MCF 10A (cell line): ENCODE measurements around the gene PLD4. TPM values are rescaled to one million over a fixed set of nuclear protein-coding genes. Genes with fewer than 3 reads are reported as not detected.
"Not testable (repeated sequence)": the region's sequence is repeated elsewhere in the genome, so short reads cannot be mapped to it uniquely, and the experiment has no call there.

Experiments used
- BruUV-seq: library from RNA; stranded (reverse); fragments of 400-500 nt; replicated peaks from 2 replicates; lab custom pipeline; 2021; lab: Mats Ljungman, UMichigan
- CTCF ChIA-PET: fragments of 300-600 bp; sonication (Branson Sonifier 250); formaldehyde crosslinking; extraction: SDS; loops from one replicate; lab custom pipeline; 2021; ENCODE audit warnings: antibody characterized with exemption, inconsistent platforms; lab: Yijun Ruan, JAX
- POLR2A ChIA-PET: fragments of 300-600, 350-650 bp; sonication (Branson Sonifier 250); formaldehyde crosslinking; extraction: SDS; loops from one replicate; lab custom pipeline; 2020; ENCODE audit warnings: antibody characterized with exemption, inconsistent platforms; lab: Yijun Ruan, JAX
- DNase-seq: peaks from one replicate; pipeline ENCODE4 v3.0.0-alpha.2; 2018; ENCODE audit not compliant: unreplicated experiment
- H3K27ac Mint-ChIP-seq: one replicate; pipeline ENCODE4 v1.8.0; 2022; ENCODE audit warnings: mild to moderate bottlenecking, low read depth, mixed read lengths; ENCODE audit not compliant: unreplicated experiment
- H3K27me3 Mint-ChIP-seq: one replicate; pipeline ENCODE4 v1.8.0; 2022; ENCODE audit warnings: mixed read lengths; ENCODE audit not compliant: insufficient read depth, unreplicated experiment
- H3K36me3 Mint-ChIP-seq: one replicate; pipeline ENCODE4 v1.8.0; 2022; ENCODE audit warnings: mild to moderate bottlenecking, moderate library complexity, mixed read lengths; ENCODE audit not compliant: insufficient read depth, unreplicated experiment
- H3K4me1 Mint-ChIP-seq: one replicate; pipeline ENCODE4 v1.8.0; 2022; ENCODE audit warnings: mixed read lengths; ENCODE audit not compliant: insufficient read depth, unreplicated experiment
- H3K4me3 Mint-ChIP-seq: one replicate; pipeline ENCODE4 v1.8.0; 2022; ENCODE audit warnings: mild to moderate bottlenecking, moderate library complexity, mixed read lengths; ENCODE audit not compliant: unreplicated experiment
- H3K9me3 Mint-ChIP-seq: one replicate; pipeline ENCODE4 v1.8.0; 2022; ENCODE audit warnings: mixed read lengths; ENCODE audit not compliant: unreplicated experiment
- intact Hi-C: fragments of 100-400 bp; cut with micrococcal nuclease; formaldehyde crosslinking; loops from 2 replicates; pipeline ENCODE4 v1.14.1; 2022
- total RNA-seq: library from RNA; stranded (reverse); gene quantifications from 2 replicates; pipeline ENCODE4 v1.2.3, GENCODE V29; 2022
- TF ChIP-seq, protein P1 (sequence below): fragments of 200-600 bp; IDR thresholded peaks from one replicate; pipeline ENCODE4 v1.8.0; 2022; ENCODE audit warnings: antibody characterized with exemption, mild to moderate bottlenecking; ENCODE audit not compliant: unreplicated experiment

The PLD4 gene
- total RNA-seq, 1 experiment from 2014 or later, result not detected

DNA sequence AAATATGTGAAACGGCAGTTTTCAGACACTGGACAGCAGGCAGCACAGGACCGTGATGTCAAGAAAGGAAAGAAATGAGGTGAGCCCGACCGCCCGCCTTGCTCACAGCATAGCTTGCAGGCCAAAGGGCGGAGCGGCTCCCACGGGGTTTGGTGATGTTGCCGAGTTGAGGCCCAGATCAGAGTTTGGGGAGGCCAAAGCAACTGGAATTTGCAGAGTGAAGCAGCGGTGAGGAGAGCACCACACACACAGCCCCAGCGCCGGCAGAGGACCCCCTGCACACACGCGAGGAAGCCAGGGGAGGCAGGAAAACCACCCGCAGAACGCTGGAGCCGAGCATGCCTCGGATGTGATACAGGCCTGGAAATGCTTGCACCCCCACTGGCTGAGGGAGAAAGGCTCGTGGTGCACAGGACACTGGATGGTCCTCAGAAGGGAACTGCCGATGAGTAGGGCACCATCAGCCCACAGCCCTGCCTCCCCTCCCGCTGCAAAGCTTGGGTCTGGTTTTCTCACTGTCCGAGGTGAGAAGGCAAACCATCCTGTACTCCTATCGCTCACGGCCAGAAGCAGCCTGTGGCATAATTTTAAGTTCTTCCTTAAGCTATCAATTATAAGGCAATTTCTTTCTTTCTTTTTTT is 25.7 kb upstream of the PLD4 start:
- H3K4me1 Mint-ChIP-seq, result no peaks in the 10 kb centered on the region
- no TSS peak for BruUV-seq
- H3K4me3 Mint-ChIP-seq, result no peak overlapping the region
- no peak overlapping the region for H3K27ac Mint-ChIP-seq
- POLR2A ChIA-PET, result no interaction called here
- CTCF ChIA-PET, result interaction anchor here (0.7 to 2.3 kb wide), 3 partner anchors 12 to 571 kb away, joined by 3 to 6 read pairs (median 3); no protein-coding TSS in a partner anchor
- TF ChIP-seq, protein P1, sequence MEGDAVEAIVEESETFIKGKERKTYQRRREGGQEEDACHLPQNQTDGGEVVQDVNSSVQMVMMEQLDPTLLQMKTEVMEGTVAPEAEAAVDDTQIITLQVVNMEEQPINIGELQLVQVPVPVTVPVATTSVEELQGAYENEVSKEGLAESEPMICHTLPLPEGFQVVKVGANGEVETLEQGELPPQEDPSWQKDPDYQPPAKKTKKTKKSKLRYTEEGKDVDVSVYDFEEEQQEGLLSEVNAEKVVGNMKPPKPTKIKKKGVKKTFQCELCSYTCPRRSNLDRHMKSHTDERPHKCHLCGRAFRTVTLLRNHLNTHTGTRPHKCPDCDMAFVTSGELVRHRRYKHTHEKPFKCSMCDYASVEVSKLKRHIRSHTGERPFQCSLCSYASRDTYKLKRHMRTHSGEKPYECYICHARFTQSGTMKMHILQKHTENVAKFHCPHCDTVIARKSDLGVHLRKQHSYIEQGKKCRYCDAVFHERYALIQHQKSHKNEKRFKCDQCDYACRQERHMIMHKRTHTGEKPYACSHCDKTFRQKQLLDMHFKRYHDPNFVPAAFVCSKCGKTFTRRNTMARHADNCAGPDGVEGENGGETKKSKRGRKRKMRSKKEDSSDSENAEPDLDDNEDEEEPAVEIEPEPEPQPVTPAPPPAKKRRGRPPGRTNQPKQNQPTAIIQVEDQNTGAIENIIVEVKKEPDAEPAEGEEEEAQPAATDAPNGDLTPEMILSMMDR, result no peak
- peaks cover 15% of the 10 kb centered on the region for H3K36me3 Mint-ChIP-seq
- no peak for DNase-seq
- no peaks in the 10 kb centered on the region for H3K9me3 Mint-ChIP-seq
- intact Hi-C loops, result no loop called here
- H3K27me3 Mint-ChIP-seq, result no peaks in the 10 kb centered on the region

- peaks cover 15% of the 10 kb centered on the region for H3K36me3 Mint-ChIP-seq
- H3K27ac Mint-ChIP-seq, result no peak overlapping the region
- H3K27me3 Mint-ChIP-seq, result no peaks in the 10 kb centered on the region
- H3K4me1 Mint-ChIP-seq, result no peaks in the 10 kb centered on the region
- DNase-seq, result no peak
- no peak overlapping the region for H3K4me3 Mint-ChIP-seq
- ChIA-PET CTCF (interaction anchor here (0.5 to 2.3 kb wide), 2 partner anchors 23 to 145 kb away, joined by 4 to 6 read pairs; no protein-coding TSS in a partner anchor), POLR2A (no interaction called here)
- intact Hi-C loops, result no loop called here
- TF ChIP-seq, protein P1, result no peak
- BruUV-seq, result no TSS peak
- H3K9me3 Mint-ChIP-seq, result no peaks in the 10 kb centered on the region
Observed at GRCh38 chr14:104899781-104900180, 24.9 kb upstream of the PLD4 start.

DNA sequence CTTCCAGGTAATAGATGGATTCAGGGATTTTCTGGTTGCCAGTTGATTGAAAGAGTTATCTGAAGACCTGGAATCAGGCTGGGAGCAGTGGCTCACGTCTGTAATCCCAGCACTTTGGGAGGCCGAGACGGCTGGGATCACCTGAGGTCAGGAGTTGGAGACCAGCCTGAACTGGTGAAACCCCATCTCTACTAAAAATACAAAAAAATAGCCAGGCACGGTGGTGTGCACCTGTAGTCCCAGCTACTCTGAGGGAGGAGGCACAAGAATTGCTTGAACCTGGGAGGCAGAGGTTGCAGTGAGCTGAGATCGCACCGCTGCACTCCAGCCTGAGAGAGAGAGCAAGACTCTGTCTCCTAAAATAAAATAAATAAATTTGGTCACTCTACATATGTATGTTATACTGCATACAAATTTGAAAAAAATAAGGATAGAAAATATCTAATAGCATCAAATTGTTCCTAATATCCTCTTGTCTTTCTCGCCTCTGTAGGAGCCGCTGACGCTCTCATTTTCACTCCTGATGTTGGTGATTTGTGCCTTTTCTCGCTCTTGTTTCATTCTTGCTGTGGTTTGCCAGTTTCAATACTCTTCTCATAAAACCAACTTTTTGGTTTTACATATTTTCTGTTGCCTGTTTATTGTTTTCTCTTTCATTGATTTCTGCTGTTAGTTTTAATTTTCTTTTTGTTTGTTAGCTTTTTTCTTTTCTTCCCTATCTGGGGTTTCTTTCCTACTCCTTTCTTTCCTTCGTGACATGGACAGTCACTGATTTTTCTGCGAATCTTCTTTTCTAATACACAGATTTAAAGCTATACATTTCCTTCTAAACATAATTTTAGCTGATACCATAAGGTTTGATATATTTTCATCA is 23.8 kb upstream of the PLD4 start:
- no peaks in the 10 kb centered on the region for H3K9me3 Mint-ChIP-seq
- CTCF ChIA-PET, result interaction anchor here (0.6 to 0.7 kb wide), 2 partner anchors 125 to 127 kb away, joined by 3 read pairs; no protein-coding TSS in a partner anchor
- BruUV-seq, result no TSS peak
- H3K36me3 Mint-ChIP-seq, result peaks cover 8% of the 10 kb centered on the region
- no peak for DNase-seq
- intact Hi-C loops, result no loop called here
- no peaks in the 10 kb centered on the region for H3K4me1 Mint-ChIP-seq
- H3K4me3 Mint-ChIP-seq, result no peak overlapping the region
- TF ChIP-seq, protein P1, result no peak
- no peaks in the 10 kb centered on the region for H3K27me3 Mint-ChIP-seq
- POLR2A ChIA-PET, result interaction anchor here (0.6 to 0.7 kb wide), 2 partner anchors 40 to 936 kb away, joined by 3 read pairs; no protein-coding TSS in a partner anchor
- H3K27ac Mint-ChIP-seq, result no peak overlapping the region

GRCh38 chr14:104903990-104904389 is 20.7 kb upstream of the PLD4 start:
- ChIA-PET POLR2A (no interaction called here), CTCF (no interaction called here)
- BruUV-seq, result no TSS peak
- DNase-seq, result no peak
- intact Hi-C loops, result no loop called here
- no peak overlapping the region for H3K27ac Mint-ChIP-seq
- no peaks in the 10 kb centered on the region for H3K36me3 Mint-ChIP-seq
- no peaks in the 10 kb centered on the region for H3K9me3 Mint-ChIP-seq
- no peaks in the 10 kb centered on the region for H3K27me3 Mint-ChIP-seq
- H3K4me3 Mint-ChIP-seq, result no peak overlapping the region
- H3K4me1 Mint-ChIP-seq, result no peaks in the 10 kb centered on the region
- TF ChIP-seq, protein P1, result no peak

DNA sequence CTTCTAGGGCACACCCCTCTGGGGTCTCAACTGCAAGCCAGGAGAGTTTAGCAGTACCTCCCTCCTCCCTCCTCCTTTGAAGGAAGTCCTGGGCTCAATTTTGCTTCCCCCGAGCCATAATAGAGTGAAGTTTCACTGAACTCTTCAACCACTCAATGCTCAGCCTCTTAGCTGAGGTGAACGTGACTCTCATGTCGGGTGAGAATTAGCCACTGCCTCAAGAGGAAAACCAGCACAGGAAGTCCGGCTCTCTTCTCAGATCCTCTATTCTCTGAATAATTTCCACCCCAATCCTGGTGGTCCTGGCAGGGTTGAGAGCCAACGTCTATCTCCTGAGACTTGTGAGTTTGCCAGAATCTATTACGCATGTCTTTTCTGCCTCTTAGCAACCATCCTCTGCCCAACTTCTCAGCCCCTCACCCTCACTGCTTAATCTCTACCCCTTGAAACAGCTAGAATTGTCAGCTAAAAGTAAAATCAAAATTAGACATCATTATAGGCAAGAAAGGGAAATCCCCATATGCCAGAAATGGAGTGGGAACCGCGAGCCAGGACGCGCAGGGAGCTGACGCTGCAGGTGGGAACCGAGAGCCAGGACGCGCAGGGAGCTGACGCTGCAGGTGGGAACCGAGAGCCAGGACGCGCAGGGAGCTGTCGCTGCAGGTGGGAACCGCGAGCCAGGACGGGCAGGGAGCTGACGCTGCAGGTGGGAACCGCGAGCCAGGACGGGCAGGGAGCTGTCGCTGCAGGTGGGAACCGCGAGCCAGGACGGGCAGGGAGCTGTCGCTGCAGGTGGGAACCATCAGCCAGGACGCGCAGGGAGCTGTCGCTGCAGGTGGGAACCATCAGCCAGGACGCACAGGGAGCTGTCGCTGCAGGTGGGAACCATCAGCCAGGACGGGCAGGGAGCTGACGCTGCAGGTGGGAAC is 19.8 kb upstream of the PLD4 start:
- H3K4me3 Mint-ChIP-seq, H3K27me3 Mint-ChIP-seq, H3K9me3 Mint-ChIP-seq, H3K4me1 Mint-ChIP-seq, DNase-seq, H3K27ac Mint-ChIP-seq, intact Hi-C loops, H3K36me3 Mint-ChIP-seq, BruUV-seq: not testable (repeated sequence)
- POLR2A ChIA-PET, result interaction anchor here (0.7 kb wide), 1 partner anchor 38 kb away, joined by 3 read pairs; no protein-coding TSS in a partner anchor
- CTCF ChIA-PET, result interaction anchor here (0.6 kb wide), 1 partner anchor 1973 kb away, joined by 4 read pairs; no protein-coding TSS in a partner anchor
